GM06990 (cell line): ENCODE data around the gene ARHGAP22.

Experiments
- DNase-seq: peaks from one replicate; pipeline ENCODE4 v3.0.0-alpha.2; 2011; ENCODE audit not compliant: insufficient read length; ENCODE audit errors: extremely low read depth
- H3K27me3 ChIP-seq: replicated peaks from 2 replicates; pipeline ENCODE4 v1.6.0; 2011; ENCODE audit warnings: low read length; ENCODE audit not compliant: control insufficient read depth, insufficient read depth
- H3K36me3 ChIP-seq: 2 replicates; pipeline ENCODE4 v1.5.1; 2011; ENCODE audit warnings: low read length; ENCODE audit not compliant: control insufficient read depth, insufficient read depth
- H3K4me3 ChIP-seq: replicated peaks from 2 replicates; pipeline ENCODE4 v1.5.1; 2011; ENCODE audit warnings: low read depth, mild to moderate bottlenecking, control low read depth, low read length
- CTCF ChIP-seq: IDR thresholded peaks from 2 replicates; pipeline ENCODE4 v1.5.1; 2011; ENCODE audit warnings: low read length, control low read depth, mild to moderate bottlenecking, inconsistent platforms; ENCODE audit not compliant: insufficient read depth, poor library complexity, severe bottlenecking

The ARHGAP22 gene

GRCh38 chr10:48501787-48502771 lies 102.8 kb downstream of the ARHGAP22 start:
- Histone ChIP-seq H3K27me3 (no peaks in the 10 kb centered on the region), H3K4me3 (no peak overlapping the region), H3K36me3 (no peaks in the 10 kb centered on the region)
- no peak for DNase-seq
- no peak for TF ChIP-seq CTCF

- no peak overlapping the region for H3K4me3 ChIP-seq
- TF ChIP-seq CTCF, result no peak
- no peak for DNase-seq
- no peaks in the 10 kb centered on the region for H3K27me3 ChIP-seq
- no peaks in the 10 kb centered on the region for H3K36me3 ChIP-seq
Measured at GRCh38 chr10:48501226-48501625, 103.6 kb downstream of the ARHGAP22 start.

GRCh38 chr10:48500771-48501170 lies 104.1 kb downstream of the ARHGAP22 start:
- H3K4me3 ChIP-seq, result no peak overlapping the region
- TF ChIP-seq CTCF, result no peak
- DNase-seq, result no peak

GRCh38 chr10:48498940-48499510 lies 105.8 kb downstream of the ARHGAP22 start:
- no peaks in the 10 kb centered on the region for H3K36me3 ChIP-seq
- H3K4me3 ChIP-seq, result no peak overlapping the region
- H3K27me3 ChIP-seq, result no peaks in the 10 kb centered on the region; the same call in 1 of the 2 replicates
- DNase-seq, result no peak
- TF ChIP-seq CTCF, result no peak

More at GRCh38 chr10:48500771-48501170, 104.1 kb downstream of the ARHGAP22 start:
- Histone ChIP-seq H3K36me3 (no peaks in the 10 kb centered on the region), H3K27me3 (no peaks in the 10 kb centered on the region)

- no peak overlapping the region for H3K4me3 ChIP-seq
- H3K36me3 ChIP-seq, result no peaks in the 10 kb centered on the region
- no peaks in the 10 kb centered on the region; the same call in 1 of the 2 replicates for H3K27me3 ChIP-seq
- DNase-seq, result no peak
- no peak for TF ChIP-seq CTCF
Measured at GRCh38 chr10:48497780-48498770, 106.8 kb downstream of the ARHGAP22 start.
